ENCODE measurements around the gene NTRK3.

NTRK3 gene

GRCh38 chr15:88231909-88232644 lies 24.5 kb downstream of the NTRK3 start:
- no peak for DNase-seq (ENCODE audit: low read depth in 3 of 3)

GRCh38 chr15:88230823-88231222 lies 25.7 kb downstream of the NTRK3 start:
- no peak for DNase-seq (ENCODE audit: low read depth in 3 of 3)

GRCh38 chr15:88225461-88225860 lies 31.1 kb downstream of the NTRK3 start:
- no peak for DNase-seq (ENCODE audit: low read depth in 3 of 3)

- DNase-seq (ENCODE audit: low read depth in 3 of 3) = no peak
Measured at GRCh38 chr15:88223084-88223483, 33.5 kb downstream of the NTRK3 start.

- no peak for DNase-seq (ENCODE audit: low read depth in 3 of 3)
Measured at GRCh38 chr15:88221836-88222235, 34.7 kb downstream of the NTRK3 start.

- no peak for DNase-seq (ENCODE audit: low read depth in 3 of 3)
Measured at GRCh38 chr15:88220443-88221335, 35.9 kb downstream of the NTRK3 start.

GRCh38 chr15:88219623-88220022 lies 36.9 kb downstream of the NTRK3 start:
- no peak for DNase-seq (ENCODE audit: low read depth in 3 of 3)

GRCh38 chr15:88218557-88219221 lies 37.9 kb downstream of the NTRK3 start:
- no peak for DNase-seq (ENCODE audit: low read depth in 3 of 3)

- DNase-seq (ENCODE audit: low read depth in 3 of 3) = no peak
Measured at GRCh38 chr15:88215066-88215648, 41.4 kb downstream of the NTRK3 start.

GRCh38 chr15:88209111-88209510 lies 47.4 kb downstream of the NTRK3 start:
- DNase-seq (ENCODE audit: low read depth in 3 of 3) = no peak

- DNase-seq (ENCODE audit: low read depth in 3 of 3) = no peak
Measured at GRCh38 chr15:88208396-88208795, 48.1 kb downstream of the NTRK3 start.

- DNase-seq (ENCODE audit: low read depth in 3 of 3) = no peak
Measured at GRCh38 chr15:88207565-88207964, 49.0 kb downstream of the NTRK3 start.

- no peak for DNase-seq (ENCODE audit: low read depth in 3 of 3)
Measured at GRCh38 chr15:88204584-88204983, 52.0 kb downstream of the NTRK3 start.

- DNase-seq (ENCODE audit: low read depth in 3 of 3) = no peak
Measured at GRCh38 chr15:88202231-88202630, 54.3 kb downstream of the NTRK3 start.

- DNase-seq (ENCODE audit: low read depth in 3 of 3) = no peak
Measured at GRCh38 chr15:88201207-88201606, 55.3 kb downstream of the NTRK3 start.

- DNase-seq (ENCODE audit: low read depth in 3 of 3) = no peak
Measured at GRCh38 chr15:88196961-88197360, 59.6 kb downstream of the NTRK3 start.

- DNase-seq (ENCODE audit: low read depth in 3 of 3) = no peak
Measured at GRCh38 chr15:88194162-88194561, 62.4 kb downstream of the NTRK3 start.

GRCh38 chr15:88193415-88193814 lies 63.1 kb downstream of the NTRK3 start:
- DNase-seq (ENCODE audit: low read depth in 3 of 3) = no peak

GRCh38 chr15:88191812-88192165 lies 64.8 kb downstream of the NTRK3 start:
- no peak for DNase-seq (ENCODE audit: low read depth in 3 of 3)

- no peak for DNase-seq (ENCODE audit: low read depth in 3 of 3)
Measured at GRCh38 chr15:88190232-88190631, 66.3 kb downstream of the NTRK3 start.

- DNase-seq (ENCODE audit: low read depth in 3 of 3) = no peak
Measured at GRCh38 chr15:88188300-88188699, 68.2 kb downstream of the NTRK3 start.

GRCh38 chr15:88187195-88187594 lies 69.3 kb downstream of the NTRK3 start:
- no peak for DNase-seq (ENCODE audit: low read depth in 3 of 3)
